ENCODE measurements around the gene GPR171. TPM values are rescaled to one million over a fixed set of nuclear protein-coding genes. Genes with fewer than 3 reads are reported as not detected.

The GPR171 gene
- total RNA-seq, 4 donors from 2014 or later = 2.8 to 10.6 (median 4.7) TPM

DNA sequence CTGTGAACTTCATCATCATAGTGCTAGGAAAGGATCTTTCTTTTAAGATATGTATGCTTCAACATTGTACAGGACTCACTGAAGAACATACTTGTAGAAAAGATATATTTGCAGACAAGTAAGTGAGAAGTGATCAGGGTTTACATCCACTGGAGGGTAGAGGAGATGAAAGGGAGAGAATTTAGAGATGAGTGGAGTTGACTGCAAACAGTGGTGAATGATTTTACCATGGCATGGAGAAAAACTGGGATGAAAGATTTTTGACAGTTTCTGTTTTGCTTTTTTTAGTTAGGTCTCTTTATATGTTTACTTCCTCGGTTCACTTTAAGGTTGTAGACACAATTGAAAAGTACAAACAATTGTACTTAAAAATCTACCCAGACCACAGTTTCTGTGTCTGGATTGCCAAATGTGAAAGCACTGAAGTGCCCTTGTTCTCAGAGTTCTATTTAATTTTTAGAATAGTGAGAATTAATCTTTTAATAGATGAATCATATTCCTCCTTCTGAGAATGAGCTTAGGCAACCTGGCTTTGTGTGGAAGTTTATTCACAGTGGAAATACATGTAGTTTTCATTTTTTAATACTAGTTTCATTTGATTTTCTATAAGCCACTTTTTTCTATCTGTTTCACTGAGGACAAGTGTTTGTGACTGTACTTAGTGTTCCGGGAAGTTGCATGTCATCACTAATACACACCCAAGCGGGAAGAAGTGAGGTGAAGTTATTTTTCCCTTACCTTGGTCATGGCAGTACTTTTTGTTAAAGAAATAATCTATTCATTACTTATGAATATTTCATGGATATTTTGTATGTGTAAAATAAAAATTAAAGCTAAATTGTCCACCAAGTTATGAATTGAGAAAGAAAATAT lies 1.8 kb upstream of the GPR171 start:
- DNase-seq (ENCODE audit: low spot score) (no peak), ATAC-seq (ENCODE audit: low FRiP score) (no peak)
- TF ChIP-seq, protein P1, sequence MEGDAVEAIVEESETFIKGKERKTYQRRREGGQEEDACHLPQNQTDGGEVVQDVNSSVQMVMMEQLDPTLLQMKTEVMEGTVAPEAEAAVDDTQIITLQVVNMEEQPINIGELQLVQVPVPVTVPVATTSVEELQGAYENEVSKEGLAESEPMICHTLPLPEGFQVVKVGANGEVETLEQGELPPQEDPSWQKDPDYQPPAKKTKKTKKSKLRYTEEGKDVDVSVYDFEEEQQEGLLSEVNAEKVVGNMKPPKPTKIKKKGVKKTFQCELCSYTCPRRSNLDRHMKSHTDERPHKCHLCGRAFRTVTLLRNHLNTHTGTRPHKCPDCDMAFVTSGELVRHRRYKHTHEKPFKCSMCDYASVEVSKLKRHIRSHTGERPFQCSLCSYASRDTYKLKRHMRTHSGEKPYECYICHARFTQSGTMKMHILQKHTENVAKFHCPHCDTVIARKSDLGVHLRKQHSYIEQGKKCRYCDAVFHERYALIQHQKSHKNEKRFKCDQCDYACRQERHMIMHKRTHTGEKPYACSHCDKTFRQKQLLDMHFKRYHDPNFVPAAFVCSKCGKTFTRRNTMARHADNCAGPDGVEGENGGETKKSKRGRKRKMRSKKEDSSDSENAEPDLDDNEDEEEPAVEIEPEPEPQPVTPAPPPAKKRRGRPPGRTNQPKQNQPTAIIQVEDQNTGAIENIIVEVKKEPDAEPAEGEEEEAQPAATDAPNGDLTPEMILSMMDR (IDR thresholded peaks at IDR 0.05) = no peak

- TF ChIP-seq, protein P1 (IDR thresholded peaks at IDR 0.05) = no peak
- no peak for DNase-seq (ENCODE audit: low spot score)
- no peak for ATAC-seq (ENCODE audit: low FRiP score)
These were observed 1.8 kb downstream of the GPR171 start for GRCh38 chr3:151201051-151201730.

GRCh38 chr3:151200586-151200985 lies 2.4 kb downstream of the GPR171 start:
- TF ChIP-seq, protein P1 (IDR thresholded peaks at IDR 0.05) = no peak
- DNase-seq (ENCODE audit: low spot score) = no peak
- no peak for ATAC-seq (ENCODE audit: low FRiP score)

DNA sequence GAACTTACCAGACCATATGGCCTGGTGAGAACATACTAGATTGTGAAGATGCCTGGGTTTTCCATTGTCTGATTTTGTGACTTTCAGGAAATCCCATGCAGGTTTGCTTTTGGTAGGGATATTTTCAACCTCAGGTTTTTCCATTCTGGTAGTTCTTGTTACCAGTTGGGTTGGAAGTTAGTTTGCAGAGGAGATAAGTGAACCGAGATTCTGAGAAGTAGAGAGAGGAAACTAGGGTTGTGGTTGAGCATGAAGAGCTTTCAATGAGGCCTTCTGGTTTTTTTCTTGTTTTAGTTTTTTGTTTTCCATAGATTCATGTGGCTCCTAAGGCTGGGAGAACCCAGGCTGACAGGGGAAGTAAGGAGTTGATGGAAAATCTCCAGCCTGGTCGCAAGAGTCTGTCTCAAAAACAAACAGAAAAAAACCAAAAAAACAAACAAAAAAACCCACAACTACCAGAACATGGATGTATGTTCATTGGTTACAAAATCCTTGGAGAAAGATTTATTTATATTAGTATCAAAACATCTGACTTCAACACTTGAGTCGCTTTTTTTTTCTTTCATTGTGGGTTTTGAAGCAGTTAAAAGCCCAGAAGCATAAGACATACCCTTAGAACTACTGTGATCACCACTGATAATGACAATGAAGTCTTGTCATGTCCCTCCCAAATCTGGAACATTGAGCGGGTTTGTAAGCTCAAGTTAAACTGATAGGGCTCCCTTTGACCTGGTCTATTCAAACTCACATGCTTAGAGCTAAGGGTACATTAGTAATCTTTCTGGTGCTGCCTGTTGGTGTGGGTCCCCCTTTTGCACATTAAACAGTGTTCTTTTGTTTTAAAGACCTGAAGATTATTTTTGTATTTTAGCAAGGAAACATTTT lies 3.2 kb downstream of the GPR171 start:
- DNase-seq (ENCODE audit: low spot score) (no peak), ATAC-seq (ENCODE audit: low FRiP score) (no peak)
- TF ChIP-seq, protein P1 (IDR thresholded peaks at IDR 0.05) = no peak

GRCh38 chr3:151198849-151199248 lies 4.2 kb downstream of the GPR171 start:
- DNase-seq (ENCODE audit: low spot score) = no peak
- TF ChIP-seq, protein P1 (IDR thresholded peaks at IDR 0.05) = no peak
- no peak for ATAC-seq (ENCODE audit: low FRiP score)

DNA sequence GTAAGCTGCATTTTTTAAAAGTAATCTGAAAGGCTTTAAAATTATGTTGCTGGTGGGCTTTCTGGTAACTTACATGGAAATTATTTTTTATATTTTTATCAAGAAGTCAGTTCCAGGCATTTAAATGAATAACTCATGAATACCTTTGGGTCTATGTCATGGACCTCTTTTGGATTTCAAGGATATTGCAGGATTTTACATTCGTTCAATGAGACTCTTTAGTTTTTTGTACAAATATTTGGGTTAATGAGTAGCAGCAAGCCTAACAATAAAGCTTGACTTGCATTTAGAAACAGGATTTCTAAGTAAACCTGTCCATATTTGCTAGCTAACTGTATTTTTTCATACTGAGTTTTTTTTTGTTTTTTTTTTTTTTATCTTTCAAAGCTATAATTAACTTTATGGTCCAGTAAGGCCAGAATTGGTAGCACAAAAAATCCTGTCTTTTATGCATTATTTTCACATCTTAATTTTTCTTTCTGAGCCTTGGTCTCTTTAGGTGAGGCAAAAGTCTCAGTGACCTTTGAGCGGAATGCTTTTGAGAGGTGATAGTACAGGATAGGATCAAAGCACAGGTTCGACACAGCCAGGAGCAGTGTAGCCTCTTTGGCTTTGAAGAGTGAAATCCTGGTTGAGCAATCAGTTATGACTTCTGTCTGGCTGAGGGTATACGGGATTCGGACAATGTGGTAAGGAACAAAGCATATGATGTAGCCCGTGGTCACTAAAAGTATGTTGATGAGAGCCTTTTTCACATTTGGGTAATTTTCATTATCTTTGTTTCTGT lies 4.8 kb downstream of the GPR171 start:
- ATAC-seq (ENCODE audit: low FRiP score) (no peak), DNase-seq (ENCODE audit: low spot score) (no peak)
- TF ChIP-seq, protein P1 (IDR thresholded peaks at IDR 0.05) = no peak
